Measurements from ENCODE around the gene RNF7. TPM values are rescaled to one million over a fixed set of nuclear protein-coding genes. Genes with fewer than 3 reads are reported as not detected.

Gene RNF7
- polyA plus RNA-seq, 1 experiment: 74.4 TPM

GRCh38 chr3:141714671-141715070 lies 23.4 kb upstream of the RNF7 start:
- TF ChIP-seq CTCF (IDR thresholded peaks at IDR 0.05; ENCODE audit: insufficient read depth, low read depth, low read length): no peak
- no peak for DNase-seq (ENCODE audit: low read depth)
- H3K4me3 ChIP-seq (ENCODE audit: low read depth, low read length): no peak overlapping the region
- CTCF ChIA-PET: interaction anchor here (0.6 to 1.7 kb wide), 2 partner anchors 22 to 247 kb away, joined by 3 to 4 read pairs; no protein-coding TSS in a partner anchor
- POLR2A ChIA-PET: no interaction called here
- no peaks in the 10 kb centered on the region for H3K36me3 ChIP-seq (ENCODE audit: control insufficient read depth, insufficient read depth, low read length)
- H3K27me3 ChIP-seq (ENCODE audit: control insufficient read depth, insufficient read depth, low read length): no peaks in the 10 kb centered on the region

- H3K4me3 ChIP-seq (ENCODE audit: low read depth, low read length): no peak overlapping the region
- H3K36me3 ChIP-seq (ENCODE audit: control insufficient read depth, insufficient read depth, low read length): no peaks in the 10 kb centered on the region
- CTCF ChIA-PET: no interaction called here
- POLR2A ChIA-PET: no interaction called here
- no peak for TF ChIP-seq CTCF (IDR thresholded peaks at IDR 0.05; ENCODE audit: insufficient read depth, low read depth, low read length)
- no peaks in the 10 kb centered on the region; the same call in 1 of the 2 replicates for H3K27me3 ChIP-seq (ENCODE audit: control insufficient read depth, insufficient read depth, low read length)
- DNase-seq (ENCODE audit: low read depth): no peak
These were observed 16.0 kb upstream of the RNF7 start for GRCh38 chr3:141722081-141722480.

- H3K36me3 ChIP-seq (ENCODE audit: control insufficient read depth, insufficient read depth, low read length): no peaks in the 10 kb centered on the region
- DNase-seq (ENCODE audit: low read depth): no peak
- H3K4me3 ChIP-seq (ENCODE audit: low read depth, low read length): no peak overlapping the region
- H3K27me3 ChIP-seq (ENCODE audit: control insufficient read depth, insufficient read depth, low read length): no peaks in the 10 kb centered on the region; the same call in 1 of the 2 replicates
- ChIA-PET POLR2A (no interaction called here), CTCF (interaction anchor here (1.2 kb wide), 1 partner anchor 13 kb away, joined by 3 read pairs; no protein-coding TSS in a partner anchor)
- TF ChIP-seq CTCF (IDR thresholded peaks at IDR 0.05; ENCODE audit: insufficient read depth, low read depth, low read length): no peak
These were observed 15.4 kb upstream of the RNF7 start for GRCh38 chr3:141722648-141723047.

- no peak for TF ChIP-seq CTCF (IDR thresholded peaks at IDR 0.05; ENCODE audit: insufficient read depth, low read depth, low read length)
These were observed 14.8 kb upstream of the RNF7 start for GRCh38 chr3:141723255-141723654.

GRCh38 chr3:141724186-141724585 lies 13.9 kb upstream of the RNF7 start:
- CTCF ChIA-PET: interaction anchor here (1.0 kb wide), 1 partner anchor 10 kb away, joined by 3 read pairs; no protein-coding TSS in a partner anchor
- POLR2A ChIA-PET: interaction anchor here (0.6 kb wide), 1 partner anchor 351 kb away, joined by 3 read pairs; no protein-coding TSS in a partner anchor
- H3K27me3 ChIP-seq (ENCODE audit: control insufficient read depth, insufficient read depth, low read length): no peaks in the 10 kb centered on the region; the same call in 1 of the 2 replicates
- H3K4me3 ChIP-seq (ENCODE audit: low read depth, low read length): no peak overlapping the region
- no peak for DNase-seq (ENCODE audit: low read depth)
- no peaks in the 10 kb centered on the region for H3K36me3 ChIP-seq (ENCODE audit: control insufficient read depth, insufficient read depth, low read length)
- TF ChIP-seq CTCF (IDR thresholded peaks at IDR 0.05; ENCODE audit: insufficient read depth, low read depth, low read length): no peak

More at GRCh38 chr3:141723255-141723654, 14.8 kb upstream of the RNF7 start:
- no peak for DNase-seq (ENCODE audit: low read depth)
- CTCF ChIA-PET: interaction anchor here (1.2 kb wide), 1 partner anchor 12 kb away, joined by 3 read pairs; no protein-coding TSS in a partner anchor
- POLR2A ChIA-PET: interaction anchor here (0.6 kb wide), 1 partner anchor 350 kb away, joined by 3 read pairs; no protein-coding TSS in a partner anchor
- H3K36me3 ChIP-seq (ENCODE audit: control insufficient read depth, insufficient read depth, low read length): no peaks in the 10 kb centered on the region
- H3K4me3 ChIP-seq (ENCODE audit: low read depth, low read length): no peak overlapping the region
- no peaks in the 10 kb centered on the region; the same call in 1 of the 2 replicates for H3K27me3 ChIP-seq (ENCODE audit: control insufficient read depth, insufficient read depth, low read length)

Data from BJ (cell line).